ENCODE data around the gene GRPEL1.
"Not testable (repeated sequence)": the region's sequence is repeated elsewhere in the genome, so short reads cannot be mapped to it uniquely, and the experiment has no call there.

Gene GRPEL1

GRCh38 chr4:7092026-7092425 is 24.2 kb upstream of the GRPEL1 start:
- DNase-seq (ENCODE audit: low read depth) = no peak

GRCh38 chr4:7089213-7089986 is 21.5 kb upstream of the GRPEL1 start:
- no peak for DNase-seq (ENCODE audit: low read depth)

GRCh38 chr4:7087036-7087435 is 19.2 kb upstream of the GRPEL1 start:
- DNase-seq (ENCODE audit: low read depth) = no peak

- no peak for DNase-seq (ENCODE audit: low read depth)
These were observed 18.5 kb upstream of the GRPEL1 start for GRCh38 chr4:7086384-7086783.

- DNase-seq (ENCODE audit: low read depth) = not testable (repeated sequence)
These were observed 16.7 kb upstream of the GRPEL1 start for GRCh38 chr4:7084564-7084961.

- no peak for DNase-seq (ENCODE audit: low read depth)
These were observed 16.0 kb upstream of the GRPEL1 start for GRCh38 chr4:7083597-7084563.

- DNase-seq (ENCODE audit: low read depth) = peak; percentile 13
These were observed 12.0 kb upstream of the GRPEL1 start for GRCh38 chr4:7079909-7080308.

GRCh38 chr4:7079483-7079882 is 11.6 kb upstream of the GRPEL1 start:
- DNase-seq (ENCODE audit: low read depth) = not testable (repeated sequence)

- DNase-seq (ENCODE audit: low read depth) = no peak
These were observed 10.2 kb upstream of the GRPEL1 start for GRCh38 chr4:7078025-7078424.

GRCh38 chr4:7077371-7077770 is 9.5 kb upstream of the GRPEL1 start:
- no peak for DNase-seq (ENCODE audit: low read depth)

- no peak for DNase-seq (ENCODE audit: low read depth)
These were observed 8.8 kb upstream of the GRPEL1 start for GRCh38 chr4:7076696-7077082.

GRCh38 chr4:7075962-7076695 is 8.3 kb upstream of the GRPEL1 start:
- DNase-seq (ENCODE audit: low read depth) = peak; percentile 48

GRCh38 chr4:7074426-7074825 is 6.6 kb upstream of the GRPEL1 start:
- DNase-seq (ENCODE audit: low read depth) = peak; percentile 52

- DNase-seq (ENCODE audit: low read depth) = peak; percentile 71
These were observed 5.9 kb upstream of the GRPEL1 start for GRCh38 chr4:7073526-7074390.

- DNase-seq (ENCODE audit: low read depth) = no peak
These were observed 5.2 kb upstream of the GRPEL1 start for GRCh38 chr4:7073059-7073458.

- DNase-seq (ENCODE audit: low read depth) = peak; percentile 72
These were observed 3.1 kb upstream of the GRPEL1 start for GRCh38 chr4:7070729-7071511.

- DNase-seq (ENCODE audit: low read depth) = peak; percentile 24
These were observed 1.0 kb upstream of the GRPEL1 start for GRCh38 chr4:7068883-7069282.

- DNase-seq (ENCODE audit: low read depth) = no peak
These were observed 497 bp upstream of the GRPEL1 start for GRCh38 chr4:7068279-7068842.

- DNase-seq (ENCODE audit: low read depth) = no peak
These were observed 775 bp downstream of the GRPEL1 start for GRCh38 chr4:7067126-7067451.

- no peak for DNase-seq (ENCODE audit: low read depth)
These were observed 1.4 kb downstream of the GRPEL1 start for GRCh38 chr4:7066493-7066892.
